Pancreas (tissue), 10 donors: ENCODE data around the gene MACROD2. TPM values are rescaled to one million over a fixed set of nuclear protein-coding genes. Genes with fewer than 3 reads are reported as not detected.
A peak's percentile ranks its signal among the peaks of the same experiment; 100 is the strongest.

Experiments
- ATAC-seq, 4 donors: fragments of 200-7000 bp; cut with Tn5 transposase; one replicate each; pipeline versions ENCODE4 v1.8.0 to v1.9.1; 2020; ENCODE audit warnings: mild to moderate bottlenecking in 4 of 4, moderate library complexity in 4 of 4
- DNase-seq, 6 donors: peaks; one replicate each; pipeline ENCODE4 v3.0.0-alpha.2; 2020
- FAIRE-seq: peaks from 2 replicates; lab custom pipeline; 2012; peaks lifted over from hg19 to GRCh38; lab: Jason Lieb, UNC
- H3K27ac ChIP-seq, 4 donors: fragments of 200-600 bp; sonication (generic); 1 replicate in 3 of 4; 2 replicates in 1 of 4; pipeline versions ENCODE4 v1.5.0 to v1.8.0; 2020
- H3K27me3 ChIP-seq, 4 donors: fragments of 200-600 bp; one replicate each; pipeline ENCODE4 v1.8.0; 2021
- H3K36me3 ChIP-seq, 3 donors: fragments of 200-600 bp; sonication (generic) in 1 of 3; one replicate each; pipeline versions ENCODE4 v1.5.0 to v1.8.0; 2020 to 2021
- H3K4me1 ChIP-seq, 3 donors: fragments of 200-600 bp; one replicate each; pipeline ENCODE4 v1.8.0; 2021
- H3K4me3 ChIP-seq, 4 donors: fragments of 200-600 bp; sonication (generic) in 2 of 4; one replicate each; pipeline versions ENCODE4 v1.5.0 to v1.8.0; 2020 to 2021
- H3K9me3 ChIP-seq, 4 donors: fragments of 200-600 bp; one replicate each; pipeline ENCODE4 v1.8.0; 2021
- CTCF ChIP-seq, 4 donors: fragments of 200-600 bp; sonication (generic) in 3 of 4; IDR thresholded peaks; one replicate each; pipeline versions ENCODE4 v1.5.0 to v1.8.0; 2021; ENCODE audit warnings: antibody characterized with exemption in 4 of 4
- WGBS, 2 donors: extraction: QIAGEN DNeasy Blood & Tissue Kit; methylation state at CpG; one replicate each; pipeline ENCODE4 v1.1.7; 2013; 5-methylcytosine and 5-hydroxymethylcytosine counted together
- intact Hi-C, 3 donors: fragments of 100-400 bp; cut with DNase I; formaldehyde crosslinking; loops; one replicate each; pipeline versions ENCODE4 v1.11.1 to v1.14.2; 2022
- polyA plus RNA-seq, 2 donors: library from polyadenylated mRNA; stranded (reverse); fragments of 200-250 nt; gene quantifications; one replicate each; pipeline ENCODE4 v1.2.3, GENCODE V29; 2013
- total RNA-seq, 6 donors: library from RNA; stranded (reverse); fragmentation: NEBNext Ultra II Directional in 4 of 6; extraction: Animal tissue kit (Norgen Biotek cat#: 25700) in 4 of 6; gene quantifications; one replicate each; pipeline versions ENCODE4 v1.2.1 to v1.2.4, GENCODE V29; 2021 to 2023
- donor health status: healthy with polysubstance abuse.
- donor health status: DM: no; HTN: no; CAD: no; lungs with moderate emphysema.
- donor health status: DM: no; HTN: no; CAD: no.
- donor health status: control.
- donor health status: control.
- donor health status: Bipolar disorder and iron deficiency.
- donor health status: DM: yes; HTN: yes; CAD: no.
- donor health status: DM: no; HTN: no; CAD: no.
- donor health status: DM: no; HTN: no; CAD: no.
- donor health status: DM: yes; HTN: yes; CAD: no.

MACROD2 gene
- total and polyA plus RNA-seq, 8 donors, result 1.7 to 4.9 (median 2.7) TPM

- FAIRE-seq, result no peak
These were observed 1946.8 kb downstream of the MACROD2 start for GRCh38 chr20:15942130-15942529.

GRCh38 chr20:15945289-15945688 lies 1950.0 kb downstream of the MACROD2 start:
- H3K36me3 ChIP-seq, result no peaks in the 10 kb centered on the region
- FAIRE-seq (no peak), DNase-seq (no peak), ATAC-seq (no peak)
- H3K4me1 ChIP-seq, result no peaks in the 10 kb centered on the region
- H3K9me3 ChIP-seq, result no peaks in the 10 kb centered on the region
- intact Hi-C loops, result no loop called here
- H3K27ac ChIP-seq, result no peak overlapping the region
- H3K4me3 ChIP-seq, result no peak overlapping the region
- TF ChIP-seq CTCF (IDR thresholded peaks at IDR 0.05), result no peak
- no peaks in the 10 kb centered on the region for H3K27me3 ChIP-seq

More at GRCh38 chr20:15942130-15942529, 1946.8 kb downstream of the MACROD2 start:
- H3K36me3 ChIP-seq, result no peaks in the 10 kb centered on the region
- no peak overlapping the region for H3K27ac ChIP-seq
- DNase-seq (no peak), ATAC-seq (peak in 1 of 4 donors; percentile 28)
- WGBS, 2 donors, result 23 to 36% methylated on average over 1 of the region's 1 CpG
- no peak for TF ChIP-seq CTCF (IDR thresholded peaks at IDR 0.05)
- no peaks in the 10 kb centered on the region for H3K4me1 ChIP-seq
- no peaks in the 10 kb centered on the region for H3K9me3 ChIP-seq
- no peak overlapping the region for H3K4me3 ChIP-seq
- no peaks in the 10 kb centered on the region for H3K27me3 ChIP-seq
- intact Hi-C loops, result no loop called here

- no peak for FAIRE-seq
- no peak for DNase-seq
- 70 to 91% methylated on average over 3 of the region's 3 CpGs for WGBS, 2 donors
- no peak for ATAC-seq
- Histone ChIP-seq H3K36me3 (no peaks in the 10 kb centered on the region), H3K27me3 (no peaks in the 10 kb centered on the region), H3K9me3 (no peaks in the 10 kb centered on the region), H3K4me1 (no peaks in the 10 kb centered on the region), H3K27ac (no peak overlapping the region), H3K4me3 (no peak overlapping the region)
- intact Hi-C loops, result no loop called here
- TF ChIP-seq CTCF (IDR thresholded peaks at IDR 0.05), result no peak
These were observed 1954.1 kb downstream of the MACROD2 start for GRCh38 chr20:15949391-15949790.

GRCh38 chr20:15951658-15952057 lies 1956.3 kb downstream of the MACROD2 start:
- no peak for DNase-seq
- H3K27ac ChIP-seq, result no peak overlapping the region
- no peak for ATAC-seq
- intact Hi-C loops, result no loop called here
- no peak overlapping the region for H3K4me3 ChIP-seq
- 75 to 85% methylated on average over 8 of the region's 8 CpGs for WGBS, 2 donors
- H3K36me3 ChIP-seq, result no peaks in the 10 kb centered on the region
- no peaks in the 10 kb centered on the region for H3K27me3 ChIP-seq
- no peak for FAIRE-seq
- no peaks in the 10 kb centered on the region for H3K9me3 ChIP-seq
- no peak for TF ChIP-seq CTCF (IDR thresholded peaks at IDR 0.05)
- no peaks in the 10 kb centered on the region for H3K4me1 ChIP-seq

- H3K4me3 ChIP-seq, result no peak overlapping the region
- 74 to 81% methylated on average over 4 of the region's 4 CpGs for WGBS, 2 donors
- no peak overlapping the region for H3K27ac ChIP-seq
- intact Hi-C loops, result no loop called here
- H3K4me1 ChIP-seq, result no peaks in the 10 kb centered on the region
- no peak for TF ChIP-seq CTCF (IDR thresholded peaks at IDR 0.05)
- no peaks in the 10 kb centered on the region for H3K27me3 ChIP-seq
- FAIRE-seq, result no peak
- H3K9me3 ChIP-seq, result no peaks in the 10 kb centered on the region
- DNase-seq, result no peak
- no peaks in the 10 kb centered on the region for H3K36me3 ChIP-seq
- no peak for ATAC-seq
These were observed 1962.8 kb downstream of the MACROD2 start for GRCh38 chr20:15958142-15958541.
